Measurements from ENCODE around the gene UBE2J2. TPM values are rescaled to one million over a fixed set of nuclear protein-coding genes. Genes with fewer than 3 reads are reported as not detected.

The UBE2J2 gene
- total and polyA plus RNA-seq, 4 donors, result 21.0 to 30.4 (median 25.8) TPM

GRCh38 chr1:1227386-1227785 lies 46.3 kb downstream of the UBE2J2 start (continued):
- TF ChIP-seq ZBTB33 (IDR thresholded peaks at IDR 0.05) (no peak), HNF4A (conservative IDR thresholded peaks at IDR 0.05) (no peak), MAX (IDR thresholded peaks at IDR 0.05) (no peak)

DNA sequence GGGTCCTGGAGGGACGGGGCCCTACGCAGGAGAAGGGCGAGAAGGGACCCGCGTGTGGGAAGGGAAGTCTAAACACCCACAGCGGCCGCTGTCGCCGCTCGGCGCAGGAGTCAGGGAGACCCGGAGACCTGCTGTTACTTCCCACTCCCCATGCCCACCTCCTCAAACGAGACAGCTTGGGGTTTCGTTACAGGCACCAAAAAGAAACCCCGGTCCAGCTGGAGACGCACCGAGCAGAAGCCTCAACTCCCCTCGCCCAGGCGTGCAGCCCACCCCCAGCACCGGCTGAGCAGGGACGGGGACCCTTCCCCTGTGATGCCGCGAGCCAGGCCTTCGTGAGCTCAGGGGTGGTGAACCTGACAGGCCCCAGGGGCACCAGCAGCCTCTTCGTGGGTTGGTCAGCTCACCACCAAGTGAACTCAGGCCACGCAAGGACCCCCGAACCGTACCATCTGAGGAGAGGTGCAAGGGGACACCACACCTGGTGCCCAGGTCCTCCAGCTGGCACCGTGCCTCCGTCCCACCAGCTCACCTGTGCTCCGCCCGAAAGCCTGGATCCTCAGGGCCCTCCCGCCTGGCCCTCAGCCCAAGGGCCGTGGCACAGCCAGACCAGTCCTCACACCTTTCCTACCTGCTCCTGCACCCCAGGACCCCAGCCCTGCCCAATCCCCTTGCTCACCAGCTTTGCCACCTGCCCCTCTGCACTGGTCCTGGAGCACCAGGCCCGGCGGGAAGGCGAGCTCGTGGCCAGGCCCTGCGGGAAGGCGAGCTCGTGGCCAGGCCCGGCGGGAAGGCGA lies 46.9 kb downstream of the UBE2J2 start:
- peaks cover 9 to 20% (median 15%) of the 10 kb centered on the region in 4 donors for H3K4me1 ChIP-seq (ENCODE audit: control insufficient read depth in 4 of 4, insufficient read depth in 4 of 4, low read length in 3 of 4)
- TF ChIP-seq MAX (IDR thresholded peaks at IDR 0.05) (no peak), REST (IDR thresholded peaks at IDR 0.05) (no peak), ZBTB33 (IDR thresholded peaks at IDR 0.05) (no peak), RAD21 (IDR thresholded peaks at IDR 0.05) (no peak), GABPA (IDR thresholded peaks at IDR 0.05 in 1 of 2, conservative IDR thresholded peaks at IDR 0.05 in 1 of 2) (no peak), SP1 (IDR thresholded peaks at IDR 0.05) (no peak), JUND (IDR thresholded peaks at IDR 0.05) (no peak), TAF1 (conservative IDR thresholded peaks at IDR 0.05) (no peak), EGR1 (IDR thresholded peaks at IDR 0.05; ENCODE audit: low read depth in 2 of 2) (no peak), HNF4G (IDR thresholded peaks at IDR 0.05) (no peak), NR2F2 (IDR thresholded peaks at IDR 0.05) (no peak), RXRA (IDR thresholded peaks at IDR 0.05) (no peak), FOXA2 (IDR thresholded peaks at IDR 0.05) (no peak), FOXA1 (IDR thresholded peaks at IDR 0.05) (no peak), ATF3 (IDR thresholded peaks at IDR 0.05) (no peak)
- no peak overlapping the region for H3K27ac ChIP-seq (ENCODE audit: low read depth in 1 of 2, low read length in 2 of 2)
- 97% methylated on average over 44 of the region's 44 CpGs for WGBS
- no peaks in the 10 kb centered on the region for H3K9me3 ChIP-seq (ENCODE audit: control insufficient read depth in 4 of 4, low read length in 3 of 4)
- H3K9ac ChIP-seq (ENCODE audit: low read depth in 1 of 2, low read length in 2 of 2), result no peak overlapping the region
- peaks cover 14 to 47% (median 28%) of the 10 kb centered on the region in 4 donors for H3K36me3 ChIP-seq (ENCODE audit: control insufficient read depth in 4 of 4, insufficient read depth in 3 of 4, low read depth in 1 of 4, low read length in 3 of 4)
- H3K4me3 ChIP-seq (ENCODE audit: low read depth in 1 of 3, low read length in 3 of 3), result no peak overlapping the region
- H3K27me3 ChIP-seq (ENCODE audit: control insufficient read depth in 4 of 4, insufficient read depth in 4 of 4, low read length in 3 of 4), result no peaks in the 10 kb centered on the region
- DNase-seq (ENCODE audit: low spot score), result no peak
